IMR-90 (cell line): ENCODE measurements around the gene PLEKHG2. TPM values are rescaled to one million over a fixed set of nuclear protein-coding genes. Genes with fewer than 3 reads are reported as not detected.

ENCODE experiments used
- ATAC-seq: fragments of 200-7000 bp; cut with Tn5 transposase; 2 replicates; pipeline ENCODE4 v1.9.1; 2020; ENCODE audit warnings: low read depth, mild to moderate bottlenecking, moderate library complexity
- BruUV-seq: library from RNA; stranded (reverse); fragments of 400-500 nt; replicated peaks from 2 replicates; lab custom pipeline; 2021; lab: Mats Ljungman, UMichigan
- CTCF ChIA-PET: fragments of 300-600 bp; formaldehyde crosslinking; extraction: SDS; loops from one replicate; lab custom pipeline; 2021; ENCODE audit warnings: antibody characterized with exemption; lab: Yijun Ruan, JAX
- POLR2A ChIA-PET: fragments of 300-600 bp; sonication (Branson Sonifier 250); formaldehyde crosslinking; loops from one replicate; lab custom pipeline; 2022; ENCODE audit warnings: antibody characterized with exemption; ENCODE audit not compliant: unreplicated experiment; lab: Charles Lee
- DNase-seq: peaks from one replicate; pipeline ENCODE4 v3.0.0; 2013
- H2AFZ ChIP-seq: replicated peaks from 2 replicates; pipeline ENCODE3; 2013; ENCODE audit warnings: low read length, mild to moderate bottlenecking; ENCODE audit not compliant: poor library complexity
- H2AK5ac ChIP-seq: 2 replicates; pipeline ENCODE4 v1.6.1; 2013; ENCODE audit warnings: low read depth, low read length, inconsistent platforms
- H2AK9ac ChIP-seq: replicated peaks from 2 replicates; pipeline ENCODE3; 2013; ENCODE audit warnings: mild to moderate bottlenecking, low read depth, low read length, moderate library complexity; ENCODE audit not compliant: poor library complexity
- H2BK120ac ChIP-seq: 2 replicates; pipeline ENCODE4 v1.6.1; 2013; ENCODE audit warnings: low read depth, low read length, inconsistent platforms
- H2BK15ac ChIP-seq: 3 replicates; pipeline ENCODE4 v1.6.1; 2013; ENCODE audit warnings: low read depth, low read length, inconsistent platforms
- H2BK20ac ChIP-seq: 2 replicates; pipeline ENCODE4 v1.6.1; 2013; ENCODE audit warnings: low read depth, mild to moderate bottlenecking, inconsistent platforms, low read length, moderate library complexity
- H2BK5ac ChIP-seq: 2 replicates; pipeline ENCODE4 v1.6.1; 2013; ENCODE audit warnings: mild to moderate bottlenecking, low read depth, low read length, inconsistent platforms; ENCODE audit not compliant: poor library complexity, severe bottlenecking
- H3K14ac ChIP-seq: replicated peaks from 2 replicates; pipeline ENCODE4 v1.6.1; 2013; ENCODE audit warnings: low read depth, low read length, inconsistent platforms
- H3K18ac ChIP-seq: 2 replicates; pipeline ENCODE4 v1.6.1; 2013; ENCODE audit warnings: low read depth, low read length, control low read depth
- H3K23ac ChIP-seq: 2 replicates; pipeline ENCODE4 v1.6.1; 2013; ENCODE audit warnings: low read depth, low read length, inconsistent platforms
- H3K27ac ChIP-seq: 2 replicates; pipeline ENCODE4 v1.5.1; 2013; ENCODE audit warnings: mild to moderate bottlenecking, control low read depth, low read length; ENCODE audit not compliant: insufficient read depth
- H3K27me3 ChIP-seq: 2 replicates; pipeline ENCODE4 v1.6.1; 2013; ENCODE audit warnings: low read length; ENCODE audit not compliant: control insufficient read depth, insufficient read depth
- H3K36me3 ChIP-seq: 2 replicates; pipeline ENCODE4 v1.6.1; 2013; ENCODE audit warnings: low read length, mixed read lengths; ENCODE audit not compliant: control insufficient read depth, insufficient read depth
- H3K4ac ChIP-seq: 2 replicates; pipeline ENCODE4 v1.6.1; 2013; ENCODE audit warnings: low read depth, low read length, inconsistent platforms
- H3K4me1 ChIP-seq: 2 replicates; pipeline ENCODE4 v1.6.1; 2013; ENCODE audit warnings: low read length, mixed read lengths; ENCODE audit not compliant: control insufficient read depth, insufficient read depth
- H3K4me2 ChIP-seq: 2 replicates; pipeline ENCODE4 v1.6.1; 2013; ENCODE audit warnings: low read depth, mild to moderate bottlenecking, control low read depth, low read length, moderate library complexity
- H3K4me3 ChIP-seq: 2 replicates; pipeline ENCODE4 v1.5.1; 2013; ENCODE audit warnings: low read depth, mild to moderate bottlenecking, control low read depth, low read length, moderate library complexity; ENCODE audit not compliant: insufficient read depth
- H3K56ac ChIP-seq: 2 replicates; pipeline ENCODE4 v1.6.1; 2013; ENCODE audit warnings: low read length, inconsistent platforms; ENCODE audit not compliant: insufficient read depth; ENCODE audit errors: extremely low read depth
- H3K79me1 ChIP-seq, 2 experiments: 2 replicates each; pipeline ENCODE4 v1.6.1; 2013; ENCODE audit warnings: low read length in 2 of 2, inconsistent platforms in 1 of 2, low read depth in 1 of 2
- H3K9ac ChIP-seq: 2 replicates; pipeline ENCODE4 v1.6.1; 2013; ENCODE audit warnings: low read depth, low read length, control low read depth
- H3K9me1 ChIP-seq: 2 replicates; pipeline ENCODE4 v1.6.1; 2013; ENCODE audit warnings: low read length, inconsistent platforms; ENCODE audit not compliant: insufficient read depth
- H3K9me3 ChIP-seq: 2 replicates; pipeline ENCODE4 v1.6.1; 2013; ENCODE audit warnings: low read length; ENCODE audit not compliant: control insufficient read depth, insufficient read depth
- H4K20me1 ChIP-seq: 2 replicates; pipeline ENCODE4 v1.6.1; 2013; ENCODE audit warnings: low read length, inconsistent platforms; ENCODE audit not compliant: insufficient read depth
- H4K5ac ChIP-seq: 2 replicates; pipeline ENCODE4 v1.6.1; 2013; ENCODE audit warnings: mild to moderate bottlenecking, low read depth, low read length, control low read depth
- H4K8ac ChIP-seq, 2 experiments: 2 replicates each; pipeline ENCODE4 v1.6.1; 2013; ENCODE audit warnings: low read depth in 2 of 2, low read length in 2 of 2, control low read depth in 1 of 2, inconsistent platforms in 1 of 2
- H4K91ac ChIP-seq: 2 replicates; pipeline ENCODE4 v1.6.1; 2013; ENCODE audit warnings: low read depth, low read length, inconsistent platforms; ENCODE audit not compliant: insufficient read depth
- CEBPB ChIP-seq: IDR thresholded peaks from 2 replicates; pipeline ENCODE4 v1.6.1; 2012; ENCODE audit warnings: low read depth, low read length, improper control_type of control experiment
- CHD1 ChIP-seq: IDR thresholded peaks from 2 replicates; pipeline ENCODE4 v1.6.1; 2012; ENCODE audit warnings: low read depth, low read length, improper control_type of control experiment
- CTCF ChIP-seq: conservative IDR thresholded peaks from 2 replicates; pipeline ENCODE4 v1.5.1; 2012; ENCODE audit warnings: mild to moderate bottlenecking, low read depth, low read length, improper control_type of control experiment
- FOS ChIP-seq: fragments of 150-350 bp; IDR thresholded peaks from 2 replicates; pipeline ENCODE4 v1.6.1; 2016; ENCODE audit warnings: low read depth, low read length
- MAFK ChIP-seq: IDR thresholded peaks from 2 replicates; pipeline ENCODE4 v1.6.1; 2012; ENCODE audit warnings: low read depth, low read length, improper control_type of control experiment
- MAZ ChIP-seq: IDR thresholded peaks from 2 replicates; pipeline ENCODE4 v1.6.1; 2012; ENCODE audit warnings: low read depth, mild to moderate bottlenecking, low read length, improper control_type of control experiment, moderate library complexity, borderline replicate concordance
- MXI1 ChIP-seq: IDR thresholded peaks from 2 replicates; pipeline ENCODE4 v1.6.1; 2012; ENCODE audit warnings: low read depth, mild to moderate bottlenecking, low read length, moderate library complexity, borderline replicate concordance
- NFE2L2 ChIP-seq: fragments of 150-350 bp; IDR thresholded peaks from 2 replicates; pipeline ENCODE4 v1.6.1; 2016; ENCODE audit warnings: low read depth, mild to moderate bottlenecking, low read length
- POLR2A ChIP-seq: IDR thresholded peaks from 2 replicates; pipeline ENCODE4 v1.6.1; 2012; ENCODE audit warnings: mild to moderate bottlenecking, low read depth, low read length
- RAD21 ChIP-seq: IDR thresholded peaks from 2 replicates; pipeline ENCODE4 v1.6.1; 2012; ENCODE audit warnings: low read length, improper control_type of control experiment
- RCOR1 ChIP-seq: IDR thresholded peaks from 2 replicates; pipeline ENCODE4 v1.6.1; 2012; ENCODE audit warnings: mild to moderate bottlenecking, low read length, improper control_type of control experiment; ENCODE audit not compliant: insufficient replicate concordance
- RFX5 ChIP-seq: IDR thresholded peaks from 2 replicates; pipeline ENCODE4 v1.8.0; 2012; ENCODE audit warnings: low read depth, mild to moderate bottlenecking, low read length, moderate library complexity
- SMC3 ChIP-seq: fragments of 150-350 bp; IDR thresholded peaks from 2 replicates; pipeline ENCODE4 v1.6.1; 2016; ENCODE audit warnings: low read depth, mild to moderate bottlenecking, antibody characterized with exemption, low read length, moderate library complexity
- WGBS, 2 experiments: methylation state at CpG; one replicate each; pipeline versions ENCODE4 v1.1.5 to v1.1.7; 2013; ENCODE audit warnings: missing lambda C conversion rate in 2 of 2; ENCODE audit not compliant: insufficient read length in 1 of 2; ENCODE audit errors: extremely low coverage in 2 of 2; 5-methylcytosine and 5-hydroxymethylcytosine counted together
- dilution Hi-C: fragments of 300-500 bp; cut with HindIII; formaldehyde crosslinking; loops from one replicate; pipeline ENCODE4 v1.14.3; 2018; ENCODE audit warnings: low sequenced_read_pairs; ENCODE audit not compliant: unreplicated experiment
- in situ Hi-C: fragments of 300-500 bp; cut with MboI; formaldehyde crosslinking; loops from 3 replicates; pipeline ENCODE4 v1.14.3; 2019; ENCODE audit warnings: low sequenced_read_pairs, inconsistent platforms, mixed read lengths
- intact Hi-C: fragments of 100-400 bp; cut with micrococcal nuclease; formaldehyde crosslinking; loops from 2 replicates; pipeline ENCODE4 v1.10.0; 2022
- polyA plus RNA-seq, 3 experiments: library from polyadenylated mRNA; depleted of rRNA; stranded (reverse); fragments of >200 nt; gene quantifications; 2 replicates each; pipeline ENCODE4 v1.2.3, GENCODE V29; 2012; ENCODE audit warnings: low replicate concordance in 1 of 3
- total RNA-seq: library from RNA; depleted of rRNA; stranded (reverse); fragments of >200 nt; gene quantifications from 2 replicates; pipeline ENCODE4 v1.2.3, GENCODE V29; 2012
- TF ChIP-seq, protein P1 (sequence below): fragments of 150-350 bp; IDR thresholded peaks from 2 replicates; pipeline ENCODE4 v1.6.1; 2016; ENCODE audit warnings: low read depth, mild to moderate bottlenecking, low read length, moderate library complexity, borderline replicate concordance

The PLEKHG2 gene
- total and polyA plus RNA-seq, 2 of the 4 experiments (the other 2 are of a cell fraction) = 6.5 to 28.3 TPM

DNA sequence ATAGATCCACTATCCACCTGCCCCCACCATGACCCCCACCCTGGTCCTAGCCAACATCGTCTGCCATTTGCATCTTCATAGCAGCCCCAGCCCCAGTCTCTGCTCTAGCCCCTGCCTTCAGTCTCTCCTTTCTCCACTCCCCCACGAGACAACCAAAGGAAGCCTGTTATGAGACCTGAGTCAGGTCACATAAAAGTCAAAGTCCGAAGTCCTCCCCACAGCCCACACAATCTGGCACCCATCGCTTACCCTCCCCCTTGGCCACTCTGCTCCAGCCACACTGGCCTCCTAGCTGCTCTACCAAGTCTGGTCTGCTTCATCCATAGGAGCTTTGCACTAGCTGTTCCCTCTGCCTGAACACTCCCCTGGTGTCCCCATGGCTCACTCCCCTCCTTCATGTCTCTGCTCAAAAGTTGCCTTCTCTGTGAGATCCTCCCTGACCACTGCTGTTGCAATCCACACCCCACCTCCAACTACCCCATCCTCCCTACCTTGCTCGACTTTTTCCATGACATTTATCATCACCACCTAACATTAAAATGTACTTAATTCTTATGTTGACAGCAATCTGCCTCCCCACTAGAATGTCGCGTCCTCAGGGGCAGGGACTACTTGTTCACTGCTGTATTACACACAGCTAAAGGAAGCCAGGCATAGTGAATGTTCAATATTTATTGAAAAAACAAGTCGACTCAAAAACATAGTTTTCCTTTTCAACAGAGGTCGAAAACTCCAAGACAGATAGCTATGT lies 1.2 kb upstream of the PLEKHG2 start:
- Histone ChIP-seq H3K23ac (peak overlapping the region; percentile 87), H3K4me1 (peaks cover 26% of the 10 kb centered on the region), H3K27ac (peak overlapping the region; percentile 97), H3K56ac (peak overlapping the region; percentile 59), H2BK120ac (peak overlapping the region; percentile 49), H3K36me3 (peaks cover 24% of the 10 kb centered on the region), H3K9me3 (no peaks in the 10 kb centered on the region), H4K91ac (peak overlapping the region; percentile 98), H2AK9ac (peak overlapping the region; percentile 65), H4K8ac (peak overlapping the region; percentile 94 to 95), H3K9ac (peak overlapping the region; percentile 92), H3K18ac (peak overlapping the region; percentile 24), H3K14ac (peak overlapping the region; percentile 99), H2BK5ac (peak overlapping the region; percentile 85), H2BK20ac (peak overlapping the region; percentile 55), H2AK5ac (peak overlapping the region; percentile 98), H3K79me1 (peaks cover 10 to 45% of the 10 kb centered on the region in 2 experiments; a peak in 3 of 4 replicates), H3K27me3 (no peaks in the 10 kb centered on the region), H4K5ac (peak overlapping the region; percentile 87), H3K4ac (peak overlapping the region; percentile 98), H3K4me3 (no peak overlapping the region), H4K20me1 (peaks cover 53% of the 10 kb centered on the region), H3K4me2 (peak overlapping the region; percentile 71), H2AFZ (peak overlapping the region; percentile 69), H3K9me1 (peaks cover 9% of the 10 kb centered on the region; the same call in 1 of the 2 replicates), H2BK15ac (peak overlapping the region; percentile 40; the same call in 2 of the 3 replicates)
- WGBS, 2 experiments = 46% methylated on average over 4 of the region's 9 CpGs; no CpG with 5 or more reads in 1 of the 2 experiments
- in situ Hi-C loops = no loop called here
- dilution Hi-C loops = no loop called here
- CTCF ChIA-PET = interaction anchor here (0.7 to 2.3 kb wide), 6 partner anchors 8 to 25 kb away, joined by 3 to 28 read pairs (median 4); partner anchors contain the start of genes MED29 and RPS16
- intact Hi-C loops = no loop called here
- POLR2A ChIA-PET = interaction anchor here (0.9 to 1.5 kb wide), 4 partner anchors 8 to 17 kb away, joined by 3 to 6 read pairs (median 4); no protein-coding TSS in a partner anchor
- ATAC-seq (no peak), DNase-seq (peak; percentile 68)
- no TSS peak for BruUV-seq
- TF ChIP-seq CEBPB (peak; percentile 86), NFE2L2 (peak; percentile 50; the same call in 1 of the 2 replicates), CTCF (no peak), FOS (0 out of 2 replicates have a peak, but pooled peaks have one; percentile 12), POLR2A (peak; percentile 90), RFX5 (no peak), CHD1 (0 out of 2 replicates have a peak, but pooled peaks have one; percentile 33), RCOR1 (peak; percentile 73), RAD21 (no peak), MAFK (no peak), MXI1 (no peak), MAZ (peak; percentile 75), SMC3 (no peak)
- TF ChIP-seq, protein P1, sequence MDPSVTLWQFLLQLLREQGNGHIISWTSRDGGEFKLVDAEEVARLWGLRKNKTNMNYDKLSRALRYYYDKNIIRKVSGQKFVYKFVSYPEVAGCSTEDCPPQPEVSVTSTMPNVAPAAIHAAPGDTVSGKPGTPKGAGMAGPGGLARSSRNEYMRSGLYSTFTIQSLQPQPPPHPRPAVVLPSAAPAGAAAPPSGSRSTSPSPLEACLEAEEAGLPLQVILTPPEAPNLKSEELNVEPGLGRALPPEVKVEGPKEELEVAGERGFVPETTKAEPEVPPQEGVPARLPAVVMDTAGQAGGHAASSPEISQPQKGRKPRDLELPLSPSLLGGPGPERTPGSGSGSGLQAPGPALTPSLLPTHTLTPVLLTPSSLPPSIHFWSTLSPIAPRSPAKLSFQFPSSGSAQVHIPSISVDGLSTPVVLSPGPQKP = no peak
